ENCODE measurements around the gene CLCNKA.
"Not testable (repeated sequence)": the region's sequence is repeated elsewhere in the genome, so short reads cannot be mapped to it uniquely, and the experiment has no call there.

GRCh38 chr1:16020878-16021277 lies 958 bp upstream of the CLCNKA start:
- not testable (repeated sequence) for TF ChIP-seq GATA2 (CRISPR knock-in tag; IDR thresholded peaks at IDR 0.05); IRF3 (IDR thresholded peaks at IDR 0.05; ENCODE audit: low read depth, low read length); EP300 (IDR thresholded peaks at IDR 0.05; ENCODE audit: borderline replicate concordance in 1 of 2, low read depth in 1 of 2, low read length in 1 of 2); RCOR1 (IDR thresholded peaks at IDR 0.05; ENCODE audit: low read length); EZH2phosphoT487 (IDR thresholded peaks at IDR 0.05; ENCODE audit: borderline replicate concordance, low read depth); TEAD4 (IDR thresholded peaks at IDR 0.05; ENCODE audit: borderline replicate concordance, insufficient read depth); CTCF (IDR thresholded peaks at IDR 0.05); RFX5 (IDR thresholded peaks at IDR 0.05; ENCODE audit: low read length); SMC3 (IDR thresholded peaks at IDR 0.05; ENCODE audit: low read depth, low read length); POLR2AphosphoS5 (IDR thresholded peaks at IDR 0.05; ENCODE audit: low read depth, low read length); YY1 (IDR thresholded peaks at IDR 0.05; ENCODE audit: low read depth); SIN3A (IDR thresholded peaks at IDR 0.05; ENCODE audit: borderline replicate concordance, low read depth, low read length)
- TF ChIP-seq, protein P1, sequence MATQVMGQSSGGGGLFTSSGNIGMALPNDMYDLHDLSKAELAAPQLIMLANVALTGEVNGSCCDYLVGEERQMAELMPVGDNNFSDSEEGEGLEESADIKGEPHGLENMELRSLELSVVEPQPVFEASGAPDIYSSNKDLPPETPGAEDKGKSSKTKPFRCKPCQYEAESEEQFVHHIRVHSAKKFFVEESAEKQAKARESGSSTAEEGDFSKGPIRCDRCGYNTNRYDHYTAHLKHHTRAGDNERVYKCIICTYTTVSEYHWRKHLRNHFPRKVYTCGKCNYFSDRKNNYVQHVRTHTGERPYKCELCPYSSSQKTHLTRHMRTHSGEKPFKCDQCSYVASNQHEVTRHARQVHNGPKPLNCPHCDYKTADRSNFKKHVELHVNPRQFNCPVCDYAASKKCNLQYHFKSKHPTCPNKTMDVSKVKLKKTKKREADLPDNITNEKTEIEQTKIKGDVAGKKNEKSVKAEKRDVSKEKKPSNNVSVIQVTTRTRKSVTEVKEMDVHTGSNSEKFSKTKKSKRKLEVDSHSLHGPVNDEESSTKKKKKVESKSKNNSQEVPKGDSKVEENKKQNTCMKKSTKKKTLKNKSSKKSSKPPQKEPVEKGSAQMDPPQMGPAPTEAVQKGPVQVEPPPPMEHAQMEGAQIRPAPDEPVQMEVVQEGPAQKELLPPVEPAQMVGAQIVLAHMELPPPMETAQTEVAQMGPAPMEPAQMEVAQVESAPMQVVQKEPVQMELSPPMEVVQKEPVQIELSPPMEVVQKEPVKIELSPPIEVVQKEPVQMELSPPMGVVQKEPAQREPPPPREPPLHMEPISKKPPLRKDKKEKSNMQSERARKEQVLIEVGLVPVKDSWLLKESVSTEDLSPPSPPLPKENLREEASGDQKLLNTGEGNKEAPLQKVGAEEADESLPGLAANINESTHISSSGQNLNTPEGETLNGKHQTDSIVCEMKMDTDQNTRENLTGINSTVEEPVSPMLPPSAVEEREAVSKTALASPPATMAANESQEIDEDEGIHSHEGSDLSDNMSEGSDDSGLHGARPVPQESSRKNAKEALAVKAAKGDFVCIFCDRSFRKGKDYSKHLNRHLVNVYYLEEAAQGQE (IDR thresholded peaks at IDR 0.05; ENCODE audit: low read depth, low read length) = not testable (repeated sequence)
- TF ChIP-seq, protein P2, sequence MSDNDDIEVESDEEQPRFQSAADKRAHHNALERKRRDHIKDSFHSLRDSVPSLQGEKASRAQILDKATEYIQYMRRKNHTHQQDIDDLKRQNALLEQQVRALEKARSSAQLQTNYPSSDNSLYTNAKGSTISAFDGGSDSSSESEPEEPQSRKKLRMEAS (IDR thresholded peaks at IDR 0.05; ENCODE audit: low read depth) = not testable (repeated sequence)
